Measurements from ENCODE around the gene SOX10.

- TF ChIP-seq, protein P1, sequence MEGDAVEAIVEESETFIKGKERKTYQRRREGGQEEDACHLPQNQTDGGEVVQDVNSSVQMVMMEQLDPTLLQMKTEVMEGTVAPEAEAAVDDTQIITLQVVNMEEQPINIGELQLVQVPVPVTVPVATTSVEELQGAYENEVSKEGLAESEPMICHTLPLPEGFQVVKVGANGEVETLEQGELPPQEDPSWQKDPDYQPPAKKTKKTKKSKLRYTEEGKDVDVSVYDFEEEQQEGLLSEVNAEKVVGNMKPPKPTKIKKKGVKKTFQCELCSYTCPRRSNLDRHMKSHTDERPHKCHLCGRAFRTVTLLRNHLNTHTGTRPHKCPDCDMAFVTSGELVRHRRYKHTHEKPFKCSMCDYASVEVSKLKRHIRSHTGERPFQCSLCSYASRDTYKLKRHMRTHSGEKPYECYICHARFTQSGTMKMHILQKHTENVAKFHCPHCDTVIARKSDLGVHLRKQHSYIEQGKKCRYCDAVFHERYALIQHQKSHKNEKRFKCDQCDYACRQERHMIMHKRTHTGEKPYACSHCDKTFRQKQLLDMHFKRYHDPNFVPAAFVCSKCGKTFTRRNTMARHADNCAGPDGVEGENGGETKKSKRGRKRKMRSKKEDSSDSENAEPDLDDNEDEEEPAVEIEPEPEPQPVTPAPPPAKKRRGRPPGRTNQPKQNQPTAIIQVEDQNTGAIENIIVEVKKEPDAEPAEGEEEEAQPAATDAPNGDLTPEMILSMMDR (IDR thresholded peaks at IDR 0.05; ENCODE audit: low read depth, low read length) = peak; percentile 61
- TF ChIP-seq, protein P2, sequence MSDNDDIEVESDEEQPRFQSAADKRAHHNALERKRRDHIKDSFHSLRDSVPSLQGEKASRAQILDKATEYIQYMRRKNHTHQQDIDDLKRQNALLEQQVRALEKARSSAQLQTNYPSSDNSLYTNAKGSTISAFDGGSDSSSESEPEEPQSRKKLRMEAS (IDR thresholded peaks at IDR 0.05; ENCODE audit: low read depth, low read length) = no peak
Measured at GRCh38 chr22:37940698-37941376, 43.5 kb downstream of the SOX10 start.
